GM18508 (cell line): ENCODE results near the gene ZNF441.
"Not testable (repeated sequence)": the region's sequence is repeated elsewhere in the genome, so short reads cannot be mapped to it uniquely, and the experiment has no call there.

Experiments used
- ATAC-seq: cut with Tn5 transposase; IDR thresholded peaks from one replicate; pipeline ENCODE4 v1.9.1; 2021; ENCODE audit warnings: moderate number of reproducible peaks; ENCODE audit not compliant: insufficient read depth, unreplicated experiment

Gene ZNF441

DNA sequence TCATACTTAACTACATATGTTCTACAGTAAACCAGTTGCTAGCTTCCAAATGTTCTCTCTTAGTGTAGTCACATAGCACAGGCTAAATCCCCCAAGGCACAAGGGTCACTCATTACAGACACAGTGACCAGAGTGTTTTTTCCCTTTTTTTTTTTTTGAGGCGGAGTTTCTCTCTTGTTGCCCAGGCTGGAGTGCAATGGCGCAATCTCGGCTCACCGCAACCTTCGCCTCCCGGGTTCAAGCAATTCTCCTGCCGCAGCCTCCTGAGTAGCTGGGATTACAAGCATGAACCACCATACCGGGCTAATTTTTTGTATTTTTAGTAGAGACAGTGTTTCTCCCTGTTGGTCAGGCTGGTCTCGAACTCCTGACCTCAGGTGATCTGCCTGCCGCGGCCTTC lies 9.9 kb downstream of the ZNF441 start:
- ATAC-seq = not testable (repeated sequence)

DNA sequence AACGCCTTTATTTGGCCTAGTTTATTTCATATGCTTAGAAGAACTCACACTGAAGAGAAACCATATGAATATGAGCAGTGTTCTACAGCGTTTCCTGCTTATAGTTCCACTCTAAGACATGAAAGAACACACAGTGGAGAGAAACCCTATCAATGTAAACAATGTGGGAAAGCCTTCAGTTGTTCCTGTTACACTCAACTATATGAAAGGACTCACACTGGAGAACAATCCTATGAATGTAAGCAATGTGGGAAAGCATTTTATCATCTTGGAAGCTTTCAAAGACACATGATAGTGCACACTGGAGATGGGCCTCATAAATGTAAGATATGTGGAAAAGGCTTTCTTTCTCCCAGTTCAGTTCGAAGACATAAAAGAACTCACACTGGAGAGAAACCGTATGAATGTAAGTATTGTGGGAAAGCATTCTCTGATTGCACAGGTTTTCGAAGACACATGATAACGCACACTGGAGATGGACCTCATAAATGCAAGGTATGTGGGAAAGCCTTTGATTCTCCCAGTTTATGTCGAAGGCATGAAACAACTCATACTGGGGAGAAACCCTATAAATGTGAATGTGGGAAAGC lies 13.7 kb downstream of the ZNF441 start:
- ATAC-seq = no peak

DNA sequence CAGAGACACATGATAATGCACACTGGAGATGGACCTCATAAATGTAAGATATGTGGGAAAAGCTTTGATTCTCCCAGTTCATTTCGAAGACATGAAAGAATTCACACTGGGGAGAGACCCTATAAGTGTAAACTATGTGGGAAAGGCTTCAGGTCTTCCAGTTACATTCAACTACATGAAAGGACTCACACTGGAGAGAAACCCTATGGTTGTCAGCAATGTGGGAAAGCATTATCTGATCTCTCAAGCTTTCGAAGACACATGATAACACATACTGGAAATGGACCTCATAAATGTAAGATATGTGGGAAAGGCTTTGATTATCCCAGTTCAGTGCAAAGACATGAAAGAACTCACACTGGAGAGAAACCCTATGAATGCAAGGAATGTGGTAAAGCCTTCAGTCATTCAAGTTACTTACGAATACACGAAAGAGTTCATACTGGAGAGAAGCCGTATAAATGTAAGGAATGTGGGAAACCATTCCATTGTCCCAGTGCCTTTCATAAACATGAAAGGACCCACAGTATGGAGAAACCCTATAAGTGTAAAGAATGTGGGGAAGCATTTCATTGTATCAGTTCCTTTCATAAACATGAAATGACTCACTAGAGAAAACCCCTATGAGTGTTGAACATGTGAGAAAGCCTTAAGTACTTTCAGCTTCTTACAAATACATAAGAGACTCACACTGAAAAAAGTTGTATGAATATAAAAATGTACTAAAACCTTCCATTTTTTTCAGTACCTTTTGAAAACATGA lies 14.7 kb downstream of the ZNF441 start:
- ATAC-seq = no peak

- ATAC-seq = no peak
Measured at GRCh38 chr19:11783767-11784166, 17.0 kb downstream of the ZNF441 start.

DNA sequence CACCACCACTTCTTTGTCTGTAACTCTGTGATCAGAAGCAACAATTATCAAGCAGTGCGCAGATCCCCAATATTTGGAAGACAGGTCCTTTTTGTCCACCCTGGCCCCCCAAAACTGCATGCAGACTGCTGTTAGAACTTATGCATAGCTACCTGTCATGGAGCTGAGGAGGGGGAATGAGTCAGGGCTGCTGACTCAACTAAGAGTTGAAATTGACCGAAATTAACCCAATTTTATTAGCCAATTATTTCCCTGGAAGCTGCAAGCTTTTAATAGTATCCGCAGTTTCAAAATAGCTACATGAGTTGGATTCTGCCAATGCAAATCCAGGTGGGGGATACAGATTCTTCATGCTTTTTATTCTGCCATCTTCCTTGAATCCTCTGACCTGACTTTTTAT lies 17.6 kb downstream of the ZNF441 start:
- ATAC-seq = no peak

DNA sequence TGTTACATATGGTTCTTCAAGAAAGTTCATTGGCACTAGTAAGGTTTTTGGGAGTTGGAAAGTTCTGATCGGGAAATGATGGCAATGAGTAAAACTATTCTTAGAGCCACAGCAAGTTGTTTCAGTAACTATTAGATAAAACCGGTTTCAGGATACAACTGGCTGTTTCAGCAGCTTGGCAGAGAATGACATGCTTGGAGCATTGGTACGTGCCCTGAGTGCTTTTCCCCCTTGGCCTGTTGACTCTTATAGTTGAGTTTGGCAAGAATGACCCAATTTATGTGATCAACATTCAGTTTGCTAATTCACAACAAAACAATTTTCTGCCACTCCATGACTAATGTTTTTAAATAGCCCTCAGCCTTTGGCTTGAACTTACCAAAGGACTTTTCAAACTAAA lies 20.7 kb downstream of the ZNF441 start:
- no peak for ATAC-seq

DNA sequence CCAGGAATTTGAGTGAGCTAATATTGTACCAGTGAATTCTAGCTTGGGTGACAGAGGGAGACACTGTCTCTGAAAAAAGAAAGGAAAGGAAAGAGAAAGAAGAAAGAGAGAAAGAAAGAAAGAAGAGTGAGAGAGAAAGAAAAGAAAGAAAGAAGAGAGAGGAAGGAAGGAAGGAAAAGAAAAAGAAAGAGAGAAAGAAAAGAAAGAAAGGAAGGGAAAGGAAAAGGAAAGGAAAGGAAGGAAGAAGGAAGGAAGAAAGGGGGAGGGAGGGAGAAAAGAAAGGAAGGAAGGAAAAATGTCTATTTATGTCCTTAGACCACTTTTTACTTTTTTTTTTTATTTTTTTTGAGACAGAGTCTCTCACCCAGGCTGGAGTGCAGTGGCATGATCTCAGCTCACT lies 26.1 kb downstream of the ZNF441 start:
- ATAC-seq = no peak

DNA sequence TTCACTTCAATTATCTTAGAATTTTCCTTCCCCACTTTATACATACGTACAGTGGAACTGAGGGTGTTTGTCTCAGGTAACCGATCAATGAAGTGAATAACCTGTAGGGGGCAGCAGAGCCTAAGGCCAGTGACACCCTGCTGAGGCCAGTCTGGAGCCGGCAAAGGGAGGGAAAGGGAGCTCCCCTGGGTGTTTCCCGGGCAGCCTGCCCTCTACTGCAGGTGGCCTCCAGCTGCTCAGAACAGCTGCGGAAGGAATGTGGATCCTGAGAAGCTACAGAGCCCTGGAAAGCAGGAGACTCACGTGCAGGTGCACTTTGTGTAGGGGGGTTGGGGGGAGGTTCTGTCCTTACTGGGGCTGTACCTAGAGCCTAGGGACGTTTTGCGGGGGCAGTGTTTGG lies 30.7 kb downstream of the ZNF441 start:
- ATAC-seq = no peak

DNA sequence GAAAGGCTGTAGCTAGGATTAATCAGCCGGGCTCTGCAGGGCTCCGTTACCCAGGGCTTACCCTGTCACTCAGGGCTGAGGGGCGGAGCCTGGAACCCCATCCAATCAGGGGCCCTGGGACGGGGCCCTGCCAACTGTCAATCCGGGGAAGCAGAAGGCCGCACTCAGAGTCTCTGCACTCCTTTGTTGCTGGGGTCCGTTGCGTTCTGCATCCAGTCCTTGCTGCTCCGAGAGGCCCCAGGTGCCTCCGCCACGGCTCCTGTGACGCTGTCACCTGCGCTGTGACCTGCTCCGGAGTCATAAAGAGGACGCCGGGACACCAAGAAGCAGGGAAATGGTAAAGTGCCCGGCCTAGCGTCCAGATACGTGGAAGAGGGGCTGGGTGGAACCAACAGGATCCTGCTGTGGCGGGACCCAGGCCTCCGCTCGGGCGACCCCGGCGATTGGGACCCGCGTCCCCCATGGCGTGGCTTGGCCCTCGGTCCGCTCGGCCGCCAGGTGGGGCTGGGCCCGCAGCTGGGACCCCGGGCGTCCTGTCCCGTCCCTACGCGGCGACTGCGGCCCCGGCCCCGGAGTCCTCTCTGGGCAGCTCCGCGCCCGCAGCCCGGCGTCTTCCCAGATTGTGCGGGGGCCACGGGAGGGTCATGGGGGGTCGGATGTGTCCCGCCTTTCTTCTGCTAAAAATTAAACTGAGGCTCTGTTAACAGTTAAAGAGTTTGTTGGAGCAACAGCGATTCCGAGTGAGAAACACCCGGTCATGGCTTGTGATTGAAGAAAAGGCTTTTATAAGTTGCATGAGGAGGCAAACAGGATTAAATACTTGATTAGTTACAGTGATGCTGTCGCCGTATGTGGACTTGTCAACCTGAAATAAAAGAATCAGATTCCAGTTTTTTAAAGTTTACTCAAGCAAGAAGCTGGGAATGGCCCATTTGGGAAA lies 31.9 kb downstream of the ZNF441 start, which contains the start of gene ZNF491:
ZNF491 (plus strand) TSS at position 133 of the 940 bp plus-strand sequence. CDS start 7,431 bp downstream, outside the sequence.
- ATAC-seq = no peak

DNA sequence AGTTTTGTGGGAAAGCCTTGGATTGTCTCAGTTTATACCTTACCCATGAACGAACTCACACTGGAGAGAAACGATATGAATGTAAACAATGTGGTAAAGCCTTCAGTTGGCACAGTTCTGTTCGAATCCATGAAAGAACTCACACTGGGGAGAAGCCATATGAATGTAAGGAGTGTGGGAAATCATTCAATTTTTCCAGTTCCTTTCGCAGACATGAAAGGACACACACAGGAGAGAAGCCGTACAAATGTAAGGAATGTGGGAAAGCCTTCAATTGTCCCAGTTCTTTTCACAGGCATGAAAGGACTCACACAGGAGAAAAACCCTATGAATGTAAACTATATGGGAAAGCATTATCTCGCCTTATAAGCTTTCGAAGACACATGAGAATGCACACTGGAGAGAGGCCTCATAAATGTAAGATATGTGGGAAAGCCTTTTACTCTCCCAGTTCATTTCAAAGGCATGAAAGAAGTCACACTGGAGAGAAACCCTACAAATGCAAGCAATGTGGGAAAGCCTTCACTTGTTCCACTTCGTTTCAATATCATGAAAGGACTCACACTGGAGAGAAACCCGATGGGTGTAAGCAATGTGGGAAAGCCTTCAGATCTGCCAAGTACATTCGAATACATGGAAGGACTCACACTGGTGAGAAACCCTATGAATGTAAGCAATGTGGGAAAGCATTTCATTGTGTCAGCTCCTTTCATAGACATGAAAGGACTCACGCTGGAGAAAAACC lies 39.7 kb downstream of the ZNF441 start:
- no peak for ATAC-seq

DNA sequence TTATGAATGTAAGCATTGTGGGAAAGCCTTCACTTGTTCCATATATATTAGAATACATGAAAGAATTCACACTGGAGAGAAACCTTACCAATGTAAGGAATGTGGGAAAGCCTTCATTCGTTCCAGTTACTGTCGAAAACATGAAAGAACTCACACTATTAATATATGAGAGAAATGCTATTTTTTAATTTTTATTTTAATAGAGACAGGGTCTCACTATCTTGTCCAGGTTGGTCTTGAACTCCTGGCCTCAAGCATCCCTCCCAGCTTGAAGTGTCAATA lies 40.2 kb downstream of the ZNF441 start:
- no peak for ATAC-seq

DNA sequence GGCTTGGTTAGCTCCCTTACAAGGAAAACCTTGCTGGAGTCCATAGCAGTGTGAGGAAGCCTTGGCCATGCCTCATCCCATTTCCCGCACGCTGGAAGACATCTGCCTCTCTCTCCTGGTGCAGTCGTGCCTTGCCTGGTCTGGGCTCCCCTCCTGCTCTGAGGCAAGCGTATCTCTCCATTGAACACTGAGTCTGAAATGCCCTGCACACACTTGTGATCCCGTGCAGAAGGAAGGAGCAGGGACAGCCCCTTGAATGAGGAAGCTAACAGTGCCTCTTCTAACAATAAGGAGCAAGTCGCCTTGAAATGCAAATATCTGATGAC lies 46.9 kb downstream of the ZNF441 start:
- peak; percentile 30 for ATAC-seq

DNA sequence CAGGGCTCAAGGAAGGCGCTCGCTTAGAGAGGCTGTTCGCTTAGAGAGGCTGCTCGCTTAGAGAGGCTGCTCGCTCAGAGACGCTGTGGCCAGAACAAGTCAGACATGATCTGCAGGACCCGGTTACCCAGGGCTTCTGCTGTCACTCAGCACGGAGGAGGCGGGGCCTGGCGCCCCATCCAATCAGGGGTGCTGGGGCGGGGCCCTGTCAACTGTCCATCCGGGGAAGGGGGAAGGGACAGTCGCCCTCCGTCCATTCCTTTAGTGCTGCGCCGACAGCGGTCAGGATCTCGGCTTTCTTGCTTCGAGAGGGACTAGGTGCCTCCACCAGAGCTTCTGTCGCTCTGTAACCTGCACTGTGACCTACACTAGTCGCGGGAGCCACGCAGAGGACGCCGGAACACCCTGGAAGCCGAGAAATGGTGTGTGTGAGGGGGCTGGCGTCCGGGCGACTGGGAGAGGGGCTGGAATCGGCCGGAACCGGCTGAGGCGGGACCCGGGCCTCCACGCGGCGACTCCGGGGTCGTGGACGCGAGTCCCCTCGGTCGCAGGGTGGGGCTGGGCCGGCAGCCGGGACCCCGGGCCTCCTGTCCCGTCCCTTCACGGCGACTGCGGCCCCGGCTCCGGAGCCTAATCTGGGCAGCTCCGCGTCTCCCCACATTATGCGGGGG lies 47.4 kb downstream of the ZNF441 start, which contains the start of gene ZNF440:
ZNF440 (plus strand) TSS at position 245 of the 671 bp plus-strand sequence; CDS start at position 420, 175 bp downstream.
- ATAC-seq = peak; percentile 85

DNA sequence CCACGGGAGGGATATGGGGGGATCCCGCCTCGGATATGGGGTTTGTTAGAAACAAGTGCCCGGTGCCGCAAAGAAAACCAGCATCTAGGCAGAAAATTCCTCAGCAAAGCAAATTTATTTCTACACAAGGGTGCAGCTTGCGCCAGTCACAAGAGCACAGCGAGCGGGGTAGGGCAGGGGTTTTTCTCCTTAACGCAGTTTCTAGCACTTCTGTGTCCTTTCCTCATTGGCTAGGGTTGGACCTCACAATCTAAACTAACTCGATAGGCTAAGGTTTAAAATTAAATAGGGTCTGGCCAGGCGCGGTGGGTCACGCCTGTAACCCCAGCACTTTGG lies 47.9 kb downstream of the ZNF441 start:
- no peak for ATAC-seq

- no peak for ATAC-seq
Measured at GRCh38 chr19:11821474-11822109, 54.8 kb downstream of the ZNF441 start.

- ATAC-seq = not testable (repeated sequence)
Measured at GRCh38 chr19:11828957-11829876, 62.4 kb downstream of the ZNF441 start.

DNA sequence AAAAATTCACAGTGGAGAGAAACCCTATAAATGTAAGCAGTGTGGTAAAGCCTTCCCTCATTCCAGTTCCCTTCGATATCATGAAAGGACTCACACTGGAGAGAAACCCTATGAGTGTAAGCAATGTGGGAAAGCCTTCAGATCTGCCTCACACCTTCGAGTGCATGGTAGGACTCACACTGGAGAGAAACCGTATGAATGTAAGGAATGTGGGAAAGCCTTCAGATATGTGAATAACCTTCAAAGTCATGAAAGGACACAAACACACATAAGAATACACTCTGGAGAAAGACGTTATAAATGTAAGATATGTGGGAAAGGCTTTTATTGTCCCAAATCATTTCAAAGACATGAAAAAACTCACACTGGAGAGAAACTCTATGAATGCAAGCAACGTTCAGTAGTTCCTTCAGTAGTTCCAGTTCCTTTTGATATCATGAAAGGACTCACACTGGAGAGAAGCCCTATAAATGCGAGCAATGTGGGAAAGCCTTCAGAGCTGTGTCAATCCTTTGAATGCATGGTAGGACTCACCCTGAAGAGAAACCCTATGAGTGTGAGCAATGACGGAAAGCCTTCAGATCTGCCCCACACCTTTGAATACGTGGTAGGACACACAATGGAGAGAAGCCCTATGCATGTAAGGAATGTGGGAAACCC lies 65.6 kb downstream of the ZNF441 start:
- no peak for ATAC-seq

DNA sequence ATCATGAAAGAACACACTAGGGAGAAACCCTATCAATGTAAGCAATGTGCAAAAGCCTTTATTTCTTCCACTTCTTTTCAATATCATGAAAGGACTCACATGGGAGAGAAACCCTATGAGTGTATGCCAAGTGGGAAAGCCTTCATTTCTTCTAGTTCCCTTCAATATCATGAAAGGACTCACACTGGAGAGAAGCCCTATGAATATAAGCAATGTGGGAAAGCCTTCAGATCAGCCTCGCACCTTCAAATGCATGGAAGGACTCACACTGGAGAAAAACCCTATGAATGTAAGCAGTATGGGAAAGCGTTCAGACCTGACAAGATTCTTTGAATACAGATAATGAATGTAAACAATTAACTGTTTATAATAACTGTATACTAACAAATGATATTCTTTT lies 66.7 kb downstream of the ZNF441 start:
- ATAC-seq = no peak
